8988T (cell line): ENCODE data around the gene IRS1.

Experiments used
- DNase-seq: peaks from one replicate; pipeline ENCODE4 v3.0.0; 2011

Gene IRS1

GRCh38 chr2:226754821-226755604, 44.6 kb downstream of the IRS1 start:
- no peak for DNase-seq

- DNase-seq = no peak
These were observed 46.7 kb downstream of the IRS1 start for GRCh38 chr2:226752887-226753286.

GRCh38 chr2:226747288-226747687, 52.3 kb downstream of the IRS1 start:
- no peak for DNase-seq

- no peak for DNase-seq
These were observed 53.3 kb downstream of the IRS1 start for GRCh38 chr2:226746196-226746800.

GRCh38 chr2:226743915-226744314, 55.7 kb downstream of the IRS1 start:
- no peak for DNase-seq

GRCh38 chr2:226742347-226742746, 57.3 kb downstream of the IRS1 start:
- DNase-seq = no peak

- no peak for DNase-seq
These were observed 59.5 kb downstream of the IRS1 start for GRCh38 chr2:226740039-226740648.

- no peak for DNase-seq
These were observed 60.0 kb downstream of the IRS1 start for GRCh38 chr2:226739545-226740030.

- DNase-seq = no peak
These were observed 60.6 kb downstream of the IRS1 start for GRCh38 chr2:226738821-226739544.

- no peak for DNase-seq
These were observed 61.3 kb downstream of the IRS1 start for GRCh38 chr2:226738191-226738820.

GRCh38 chr2:226736382-226736781, 63.2 kb downstream of the IRS1 start:
- DNase-seq = no peak

- DNase-seq = no peak
These were observed 65.6 kb downstream of the IRS1 start for GRCh38 chr2:226733927-226734564.

GRCh38 chr2:226733189-226733858, 66.3 kb downstream of the IRS1 start:
- DNase-seq = no peak

GRCh38 chr2:226732478-226733188, 67.0 kb downstream of the IRS1 start:
- DNase-seq = no peak

GRCh38 chr2:226730481-226730880, 69.1 kb downstream of the IRS1 start:
- no peak for DNase-seq

GRCh38 chr2:226728996-226729395, 70.6 kb downstream of the IRS1 start:
- DNase-seq = no peak

- no peak for DNase-seq
These were observed 72.4 kb downstream of the IRS1 start for GRCh38 chr2:226727251-226727650.

GRCh38 chr2:226726546-226726945, 73.1 kb downstream of the IRS1 start:
- DNase-seq = no peak

GRCh38 chr2:226725126-226725860, 74.3 kb downstream of the IRS1 start:
- no peak for DNase-seq

GRCh38 chr2:226721541-226721940, 78.1 kb downstream of the IRS1 start:
- no peak for DNase-seq
